Nephron progenitor cell (in vitro differentiated cells): ENCODE data around the gene RPRD1A.
"Not testable (repeated sequence)": the region's sequence is repeated elsewhere in the genome, so short reads cannot be mapped to it uniquely, and the experiment has no call there.

Source experiments
- DNase-seq: peaks from one replicate; pipeline ENCODE4 v3.0.0; 2021
- H3K27ac Mint-ChIP-seq: 2 replicates; pipeline ENCODE4 v1.8.0; 2021; ENCODE audit warnings: mild to moderate bottlenecking, moderate library complexity, mixed read lengths
- H3K27me3 Mint-ChIP-seq: 2 replicates; pipeline ENCODE4 v1.8.0; 2021; ENCODE audit warnings: mild to moderate bottlenecking, low read depth, mixed read lengths; ENCODE audit not compliant: poor library complexity
- H3K36me3 Mint-ChIP-seq: 2 replicates; pipeline ENCODE4 v1.8.0; 2021; ENCODE audit warnings: low read depth, mixed read lengths
- H3K4me1 Mint-ChIP-seq: 2 replicates; pipeline ENCODE4 v1.8.0; 2021; ENCODE audit warnings: mixed read lengths
- H3K4me3 Mint-ChIP-seq: 2 replicates; pipeline ENCODE4 v1.8.0; 2021; ENCODE audit warnings: mild to moderate bottlenecking, moderate library complexity, mixed read lengths
- H3K9me3 Mint-ChIP-seq: 2 replicates; pipeline ENCODE4 v1.8.0; 2021; ENCODE audit warnings: mild to moderate bottlenecking, moderate library complexity, mixed read lengths
- CTCF ChIP-seq: fragments of 200-600 bp; sonication (generic); IDR thresholded peaks from 2 replicates; pipeline ENCODE4 v1.5.0; 2021; ENCODE audit warnings: antibody characterized with exemption

Gene RPRD1A

DNA sequence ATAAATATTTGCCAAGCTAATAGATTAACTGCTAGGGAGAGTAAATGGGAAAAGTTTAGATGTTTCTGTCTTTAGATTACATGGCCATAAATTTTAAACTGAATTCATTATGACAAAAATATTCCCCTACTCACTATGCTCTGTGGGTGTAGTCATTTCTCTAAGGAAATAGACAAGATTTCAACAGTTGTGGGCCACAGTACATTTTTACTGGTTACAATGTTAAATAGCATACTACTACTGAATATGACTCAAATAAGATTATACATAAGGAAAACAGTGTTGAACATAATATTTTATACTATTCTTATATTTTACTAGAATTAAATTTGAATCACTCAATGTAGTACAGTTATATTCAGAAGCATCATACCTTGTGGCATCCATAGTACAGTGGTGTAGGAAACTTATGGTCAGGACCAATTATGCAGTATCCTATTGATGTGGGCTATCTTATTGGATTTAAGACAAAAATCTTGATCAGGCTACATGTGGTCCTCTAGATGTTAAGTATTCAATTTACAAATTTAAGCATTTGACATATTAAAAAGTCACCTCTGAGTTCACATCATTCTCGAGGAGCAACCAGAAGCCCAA, 33.0 kb downstream of the RPRD1A start:
- H3K9me3 Mint-ChIP-seq: peaks cover 29% of the 10 kb centered on the region
- DNase-seq: no peak
- H3K36me3 Mint-ChIP-seq: peaks cover 76% of the 10 kb centered on the region
- H3K4me3 Mint-ChIP-seq: no peak overlapping the region
- no peak overlapping the region for H3K27ac Mint-ChIP-seq
- TF ChIP-seq CTCF: no peak
- no peaks in the 10 kb centered on the region for H3K27me3 Mint-ChIP-seq
- no peaks in the 10 kb centered on the region for H3K4me1 Mint-ChIP-seq

- no peak overlapping the region for H3K4me3 Mint-ChIP-seq
- no peak for TF ChIP-seq CTCF
- no peak for DNase-seq
- H3K9me3 Mint-ChIP-seq: peaks cover 4% of the 10 kb centered on the region
- no peak overlapping the region for H3K27ac Mint-ChIP-seq
- H3K4me1 Mint-ChIP-seq: no peaks in the 10 kb centered on the region
- peaks cover 66% of the 10 kb centered on the region for H3K36me3 Mint-ChIP-seq
- H3K27me3 Mint-ChIP-seq: no peaks in the 10 kb centered on the region
These were observed 35.5 kb downstream of the RPRD1A start for GRCh38 chr18:36031903-36032302.

- Mint-ChIP-seq H3K4me3 (no peak overlapping the region), H3K27ac (no peak overlapping the region), H3K36me3 (peaks cover 66% of the 10 kb centered on the region), H3K27me3 (no peaks in the 10 kb centered on the region), H3K9me3 (peaks cover 3% of the 10 kb centered on the region), H3K4me1 (no peaks in the 10 kb centered on the region)
- no peak for DNase-seq
- no peak for TF ChIP-seq CTCF
These were observed 36.0 kb downstream of the RPRD1A start for GRCh38 chr18:36031407-36031806.

DNA sequence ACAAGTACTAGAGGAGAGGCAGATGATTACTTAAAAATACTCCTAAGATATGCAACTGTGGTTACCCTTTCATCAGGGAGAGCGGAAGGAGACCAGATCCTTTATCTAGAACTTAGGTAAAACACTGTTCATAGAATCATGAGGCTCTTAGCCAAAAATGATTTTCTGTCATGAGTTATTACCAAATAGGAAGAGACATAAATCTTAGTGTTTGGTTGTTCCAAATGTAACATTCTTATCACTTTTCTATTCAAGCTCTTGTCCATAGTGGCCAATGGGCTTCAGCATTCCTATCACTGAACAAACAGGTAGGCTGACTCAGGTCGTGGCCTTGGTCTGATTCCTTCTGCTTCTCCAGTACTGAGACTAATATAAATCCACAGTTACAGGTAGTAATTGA, 38.5 kb downstream of the RPRD1A start:
- Mint-ChIP-seq H3K9me3 (no peaks in the 10 kb centered on the region), H3K27me3 (no peaks in the 10 kb centered on the region), H3K27ac (no peak overlapping the region), H3K4me3 (no peak overlapping the region), H3K4me1 (no peaks in the 10 kb centered on the region), H3K36me3 (peaks cover 76% of the 10 kb centered on the region)
- no peak for DNase-seq
- TF ChIP-seq CTCF: no peak

DNA sequence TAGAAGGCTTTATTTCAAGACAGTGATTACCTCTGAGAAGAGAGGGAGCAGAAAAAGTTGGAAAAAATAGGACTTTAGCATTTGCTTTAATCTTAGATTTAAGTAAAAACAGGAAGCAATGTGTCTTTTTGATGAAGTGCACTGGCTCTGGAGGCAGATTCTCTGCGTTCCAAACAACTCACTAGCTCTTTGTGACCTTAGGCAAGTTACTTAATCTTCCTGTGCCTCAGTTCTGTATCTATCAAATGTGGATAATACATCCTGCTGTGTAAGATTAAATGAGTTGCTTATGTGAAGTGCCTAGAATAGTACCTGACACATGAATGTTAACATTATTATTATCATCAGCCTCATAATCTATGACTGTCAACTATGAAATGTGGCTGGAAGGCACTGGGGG, 42.3 kb downstream of the RPRD1A start:
- no peak overlapping the region for H3K4me3 Mint-ChIP-seq
- no peaks in the 10 kb centered on the region for H3K4me1 Mint-ChIP-seq
- H3K36me3 Mint-ChIP-seq: peaks cover 55% of the 10 kb centered on the region
- no peak overlapping the region for H3K27ac Mint-ChIP-seq
- no peak for TF ChIP-seq CTCF
- no peak for DNase-seq
- no peaks in the 10 kb centered on the region for H3K27me3 Mint-ChIP-seq
- H3K9me3 Mint-ChIP-seq: no peaks in the 10 kb centered on the region

- H3K4me1 Mint-ChIP-seq, H3K27me3 Mint-ChIP-seq, H3K27ac Mint-ChIP-seq, DNase-seq, H3K9me3 Mint-ChIP-seq, H3K4me3 Mint-ChIP-seq: not testable (repeated sequence)
- H3K36me3 Mint-ChIP-seq: peaks cover 51% of the 10 kb centered on the region
These were observed 43.1 kb downstream of the RPRD1A start for GRCh38 chr18:36024241-36024640.
